Fibroblast of the aortic adventitia (primary cell): Measurements from ENCODE around the gene SLC22A31. TPM values are rescaled to one million over a fixed set of nuclear protein-coding genes. Genes with fewer than 3 reads are reported as not detected.

Experiments used
- DNase-seq: peaks from one replicate; pipeline ENCODE4 v3.0.0-alpha.2; 2010; ENCODE audit warnings: low read depth
- H3K4me3 ChIP-seq: 2 replicates; pipeline ENCODE4 v1.5.1; 2011; ENCODE audit warnings: low read depth, mild to moderate bottlenecking, control low read depth, low read length, moderate library complexity
- CTCF ChIP-seq: IDR thresholded peaks from 2 replicates; pipeline ENCODE4 v1.5.1; 2011; ENCODE audit warnings: mild to moderate bottlenecking, low read length, control low read depth, inconsistent platforms; ENCODE audit not compliant: insufficient read depth
- total RNA-seq: library from RNA; depleted of rRNA; stranded (reverse); fragments of >200 nt; gene quantifications from 2 replicates; pipeline ENCODE4 v1.2.3, GENCODE V29; 2012; ENCODE audit warnings: low replicate concordance

The SLC22A31 gene
- total RNA-seq, 1 donor = not detected

- no peak for TF ChIP-seq CTCF
- no peak overlapping the region for H3K4me3 ChIP-seq
- no peak for DNase-seq
These were observed 20.6 kb downstream of the SLC22A31 start for GRCh38 chr16:89179656-89180315.

DNA sequence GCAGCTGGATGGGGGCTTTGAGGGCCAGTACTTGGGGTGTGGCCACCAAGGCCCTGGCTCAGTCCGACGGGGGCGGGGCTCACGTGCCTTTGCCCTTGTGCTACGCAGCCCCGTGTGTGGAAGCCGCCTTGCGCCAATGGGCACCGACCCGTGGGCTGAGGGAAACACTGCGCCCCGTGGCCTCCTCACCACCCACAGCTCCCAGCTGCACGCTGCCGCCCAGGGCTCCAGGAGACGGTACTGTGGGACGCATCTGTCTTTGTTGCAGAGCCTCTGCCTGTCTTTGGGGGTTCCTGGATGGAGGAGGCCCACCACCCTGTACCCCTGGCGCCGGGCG is 21.2 kb downstream of the SLC22A31 start:
- no peak for TF ChIP-seq CTCF
- no peak for DNase-seq
- H3K4me3 ChIP-seq = no peak overlapping the region

DNA sequence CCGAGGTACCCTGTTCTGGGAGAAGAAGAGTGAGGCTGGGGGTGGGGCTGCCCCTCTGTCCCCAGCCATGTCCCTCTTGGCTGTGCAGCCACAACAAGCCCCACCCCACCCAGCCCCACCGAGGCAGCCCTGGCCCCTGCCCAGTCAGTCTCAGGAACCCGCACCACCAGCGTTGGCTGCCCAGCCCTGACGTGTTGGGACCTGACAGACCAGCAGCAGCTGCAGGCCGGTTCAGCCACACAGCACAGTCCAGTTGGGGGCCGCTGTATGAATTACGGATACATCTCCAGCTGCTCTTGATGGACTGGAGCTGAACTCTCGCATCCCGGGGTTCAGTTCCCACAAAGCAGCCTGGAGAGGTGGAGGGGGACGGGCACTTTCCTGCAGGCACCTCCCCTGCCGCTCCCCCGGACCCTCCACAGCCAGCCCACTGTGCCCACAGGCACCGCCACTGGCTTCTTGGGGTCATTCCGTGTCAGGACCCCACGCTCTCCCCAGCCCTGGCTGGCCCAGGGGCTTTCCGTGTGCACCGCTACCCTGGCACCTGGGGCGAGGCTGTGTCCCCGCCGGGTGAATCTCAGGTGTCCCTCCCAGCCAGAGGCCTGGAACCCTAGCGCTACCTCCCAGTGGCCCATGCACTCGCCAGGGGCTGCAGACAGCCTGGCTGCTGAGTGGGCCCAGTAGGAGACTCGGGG is 21.7 kb downstream of the SLC22A31 start:
- no peak for TF ChIP-seq CTCF
- no peak overlapping the region for H3K4me3 ChIP-seq
- no peak for DNase-seq

GRCh38 chr16:89177501-89177900 is 22.8 kb downstream of the SLC22A31 start:
- H3K4me3 ChIP-seq = no peak overlapping the region
- no peak for TF ChIP-seq CTCF
- DNase-seq = no peak

- no peak for TF ChIP-seq CTCF
- H3K4me3 ChIP-seq = no peak overlapping the region
- DNase-seq = no peak
These were observed 23.6 kb downstream of the SLC22A31 start for GRCh38 chr16:89176717-89177116.

GRCh38 chr16:89176147-89176690 is 24.1 kb downstream of the SLC22A31 start:
- TF ChIP-seq CTCF = no peak
- DNase-seq = no peak
- no peak overlapping the region for H3K4me3 ChIP-seq
